Progenitor cell of endocrine pancreas (in vitro differentiated cells): Measurements from ENCODE around the gene HGFAC. TPM values are rescaled to one million over a fixed set of nuclear protein-coding genes. Genes with fewer than 3 reads are reported as not detected.
A peak's percentile ranks its signal among the peaks of the same experiment; 100 is the strongest.

Source experiments
- DNase-seq: peaks from one replicate; pipeline ENCODE4 v3.0.0; 2021; ENCODE audit warnings: low spot score; ENCODE audit not compliant: unreplicated experiment
- H3K27ac Mint-ChIP-seq: 2 replicates; pipeline ENCODE4 v1.8.0; 2021; ENCODE audit warnings: mild to moderate bottlenecking, moderate library complexity, mixed read lengths
- H3K27me3 Mint-ChIP-seq: 2 replicates; pipeline ENCODE4 v1.8.0; 2021; ENCODE audit warnings: mixed read lengths
- H3K36me3 Mint-ChIP-seq: 2 replicates; pipeline ENCODE4 v1.8.0; 2022; ENCODE audit warnings: mixed read lengths; ENCODE audit not compliant: insufficient read depth
- H3K4me1 Mint-ChIP-seq: 2 replicates; pipeline ENCODE4 v1.8.0; 2021; ENCODE audit warnings: low read depth, mixed read lengths
- H3K4me3 Mint-ChIP-seq: 2 replicates; pipeline ENCODE4 v1.8.0; 2021; ENCODE audit warnings: low read depth, mild to moderate bottlenecking, moderate library complexity, mixed read lengths
- H3K9me3 Mint-ChIP-seq: 2 replicates; pipeline ENCODE4 v1.8.0; 2021; ENCODE audit warnings: low read depth, mixed read lengths
- total RNA-seq: library from RNA; stranded (reverse); gene quantifications from 2 replicates; pipeline ENCODE4 v1.2.1, GENCODE V29; 2021
- TF ChIP-seq, protein P1 (sequence below): fragments of 200-600 bp; sonication (generic); IDR thresholded peaks from one replicate; pipeline ENCODE4 v1.5.0; 2021; ENCODE audit warnings: antibody characterized with exemption, mild to moderate bottlenecking; ENCODE audit not compliant: unreplicated experiment

HGFAC gene
- total RNA-seq, 1 donor from 2014 or later, result 7.5 TPM

DNA sequence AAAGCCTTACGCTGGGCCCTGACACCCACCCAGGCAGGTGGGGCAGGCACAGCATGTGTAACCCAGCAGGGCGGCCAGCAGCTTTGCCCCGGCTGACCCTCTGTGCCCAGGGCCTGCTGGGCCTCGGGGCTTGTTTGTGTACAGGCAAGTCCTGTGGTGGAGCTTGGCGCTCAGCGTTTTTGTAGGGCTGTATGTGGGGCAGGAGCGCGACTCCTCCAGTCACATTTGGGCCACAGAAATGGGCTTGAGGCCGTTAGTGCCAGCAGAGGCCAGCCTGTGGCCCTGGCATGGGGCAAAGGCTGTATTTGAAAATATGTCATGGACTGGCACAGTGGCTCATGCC is 14.7 kb upstream of the HGFAC start:
- no peaks in the 10 kb centered on the region for H3K9me3 Mint-ChIP-seq
- no peak overlapping the region for H3K4me3 Mint-ChIP-seq
- no peak overlapping the region for H3K27ac Mint-ChIP-seq
- no peak for DNase-seq
- H3K36me3 Mint-ChIP-seq, result peaks cover 8% of the 10 kb centered on the region
- no peaks in the 10 kb centered on the region for H3K4me1 Mint-ChIP-seq
- TF ChIP-seq, protein P1, sequence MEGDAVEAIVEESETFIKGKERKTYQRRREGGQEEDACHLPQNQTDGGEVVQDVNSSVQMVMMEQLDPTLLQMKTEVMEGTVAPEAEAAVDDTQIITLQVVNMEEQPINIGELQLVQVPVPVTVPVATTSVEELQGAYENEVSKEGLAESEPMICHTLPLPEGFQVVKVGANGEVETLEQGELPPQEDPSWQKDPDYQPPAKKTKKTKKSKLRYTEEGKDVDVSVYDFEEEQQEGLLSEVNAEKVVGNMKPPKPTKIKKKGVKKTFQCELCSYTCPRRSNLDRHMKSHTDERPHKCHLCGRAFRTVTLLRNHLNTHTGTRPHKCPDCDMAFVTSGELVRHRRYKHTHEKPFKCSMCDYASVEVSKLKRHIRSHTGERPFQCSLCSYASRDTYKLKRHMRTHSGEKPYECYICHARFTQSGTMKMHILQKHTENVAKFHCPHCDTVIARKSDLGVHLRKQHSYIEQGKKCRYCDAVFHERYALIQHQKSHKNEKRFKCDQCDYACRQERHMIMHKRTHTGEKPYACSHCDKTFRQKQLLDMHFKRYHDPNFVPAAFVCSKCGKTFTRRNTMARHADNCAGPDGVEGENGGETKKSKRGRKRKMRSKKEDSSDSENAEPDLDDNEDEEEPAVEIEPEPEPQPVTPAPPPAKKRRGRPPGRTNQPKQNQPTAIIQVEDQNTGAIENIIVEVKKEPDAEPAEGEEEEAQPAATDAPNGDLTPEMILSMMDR, result no peak
- H3K27me3 Mint-ChIP-seq, result no peaks in the 10 kb centered on the region

DNA sequence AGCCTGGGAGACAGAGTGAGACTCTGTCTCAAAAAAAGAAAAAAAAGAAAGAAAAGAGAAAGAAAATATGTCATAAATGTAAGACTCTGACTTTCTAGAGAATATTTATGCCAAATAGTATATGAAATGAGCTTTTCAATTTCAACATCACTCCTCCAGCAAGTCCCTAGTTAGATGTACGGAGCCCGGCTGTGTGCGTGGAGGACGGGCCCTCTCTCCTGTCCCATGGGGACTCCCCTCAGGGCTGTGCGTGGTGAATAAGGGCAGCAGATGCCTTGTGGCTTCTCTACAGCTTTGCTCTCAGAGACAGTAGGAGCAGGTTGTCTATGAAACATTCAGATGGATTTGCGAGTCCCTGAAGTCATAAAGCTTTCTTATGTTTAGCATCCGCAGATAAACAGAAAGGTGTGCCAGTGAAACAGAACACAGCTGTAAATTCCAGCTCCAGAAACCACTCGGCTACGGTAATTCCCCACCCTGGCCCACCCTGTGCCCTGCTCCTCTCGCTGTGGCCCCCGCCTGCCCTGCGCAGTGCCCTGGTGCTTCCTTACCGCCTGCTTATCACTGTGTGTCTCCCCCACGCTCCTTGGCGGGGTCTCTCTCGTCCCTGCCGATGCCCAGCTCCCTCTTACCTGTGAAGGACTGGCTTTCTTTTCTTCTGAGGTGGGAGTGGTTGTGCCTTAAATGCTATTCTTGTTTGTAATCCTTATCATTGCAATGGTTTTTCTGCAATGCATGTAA is 13.9 kb upstream of the HGFAC start:
- H3K4me3 Mint-ChIP-seq, result no peak overlapping the region
- no peak for DNase-seq
- no peaks in the 10 kb centered on the region for H3K4me1 Mint-ChIP-seq
- H3K27me3 Mint-ChIP-seq, result no peaks in the 10 kb centered on the region
- peaks cover 8% of the 10 kb centered on the region for H3K36me3 Mint-ChIP-seq
- TF ChIP-seq, protein P1, result no peak
- no peaks in the 10 kb centered on the region for H3K9me3 Mint-ChIP-seq
- no peak overlapping the region for H3K27ac Mint-ChIP-seq

DNA sequence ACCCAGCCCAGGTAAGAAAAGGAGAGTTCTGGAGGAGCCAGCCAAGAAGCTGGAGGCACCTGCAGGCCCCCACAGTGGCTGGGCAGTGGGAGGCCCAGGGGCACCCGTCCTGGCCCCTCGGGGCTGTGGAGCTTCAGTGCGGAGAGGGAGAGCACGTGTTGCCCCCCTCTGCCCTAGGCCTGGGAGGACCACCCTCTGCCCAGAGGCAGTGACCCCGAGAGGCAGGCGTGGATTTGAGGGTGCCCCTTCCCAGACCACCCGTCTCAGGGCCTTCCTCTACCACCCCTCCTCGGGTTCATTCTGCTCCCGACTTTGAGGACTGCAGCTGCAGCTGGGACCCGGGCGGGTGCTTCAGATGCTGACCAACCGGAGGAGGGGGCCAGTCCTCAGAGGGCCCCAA is 12.1 kb upstream of the HGFAC start:
- Mint-ChIP-seq H3K4me3 (no peak overlapping the region), H3K4me1 (no peaks in the 10 kb centered on the region), H3K27ac (peak overlapping the region; percentile 11), H3K27me3 (no peaks in the 10 kb centered on the region), H3K9me3 (no peaks in the 10 kb centered on the region), H3K36me3 (peaks cover 8% of the 10 kb centered on the region)
- TF ChIP-seq, protein P1, result no peak
- DNase-seq, result no peak

DNA sequence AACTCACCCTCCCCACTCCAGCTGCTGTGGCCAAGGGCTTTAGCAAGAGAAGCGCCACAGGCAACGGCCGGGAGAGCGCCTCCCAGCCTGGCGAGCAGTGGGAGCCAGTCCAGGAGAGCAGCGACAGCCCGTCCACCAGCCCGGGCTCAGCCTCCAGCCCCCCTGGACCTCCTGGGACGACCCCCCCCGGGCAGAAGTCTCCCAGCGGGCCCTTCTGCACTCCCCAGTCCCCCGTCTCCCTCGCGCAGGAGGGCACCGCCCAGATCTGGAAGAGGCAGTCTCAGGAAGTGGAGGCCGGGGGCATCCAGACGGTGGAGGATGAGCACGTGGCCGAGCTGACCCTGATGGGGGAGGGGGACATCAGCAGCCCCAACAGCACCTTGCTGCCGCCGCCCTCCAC is 11.2 kb upstream of the HGFAC start:
- Mint-ChIP-seq H3K4me1 (no peaks in the 10 kb centered on the region), H3K27me3 (no peaks in the 10 kb centered on the region), H3K9me3 (no peaks in the 10 kb centered on the region), H3K4me3 (no peak overlapping the region), H3K36me3 (peaks cover 8% of the 10 kb centered on the region), H3K27ac (no peak overlapping the region)
- no peak for DNase-seq
- TF ChIP-seq, protein P1, result no peak

DNA sequence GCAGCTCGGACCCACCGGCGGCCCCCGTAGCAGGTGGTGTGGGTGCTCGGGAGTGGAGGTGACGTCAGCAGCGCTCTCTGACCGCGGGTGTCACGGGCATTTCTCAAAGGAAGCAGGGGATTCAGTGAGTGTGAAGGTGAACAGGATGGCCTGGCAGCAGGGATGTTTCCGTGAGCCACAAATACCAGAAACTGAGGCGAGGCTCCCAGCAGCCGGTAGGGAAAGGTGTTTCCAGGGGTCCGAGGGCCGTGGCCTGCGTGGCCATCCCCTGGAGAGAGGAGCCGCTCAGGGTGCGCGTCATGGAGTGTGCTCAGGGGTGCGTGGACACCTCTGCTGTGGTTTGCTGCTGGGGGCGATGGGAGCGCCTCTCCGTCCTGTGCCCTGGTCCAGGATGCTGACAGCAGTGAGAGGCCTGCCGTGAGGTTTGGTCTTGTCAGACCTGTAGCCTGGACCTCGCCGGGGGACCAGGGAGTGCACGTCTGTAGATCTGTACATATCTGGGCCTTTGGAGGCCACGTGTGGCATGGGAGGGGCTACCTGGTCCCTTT is 10.2 kb upstream of the HGFAC start:
- Mint-ChIP-seq H3K36me3 (peaks cover 8% of the 10 kb centered on the region), H3K4me3 (no peak overlapping the region), H3K27me3 (no peaks in the 10 kb centered on the region), H3K27ac (no peak overlapping the region), H3K9me3 (no peaks in the 10 kb centered on the region), H3K4me1 (no peaks in the 10 kb centered on the region)
- DNase-seq, result no peak
- TF ChIP-seq, protein P1, result no peak
